Lung microvascular endothelial cell (primary cell): ENCODE measurements around the gene OSBPL6. TPM values are rescaled to one million over a fixed set of nuclear protein-coding genes. Genes with fewer than 3 reads are reported as not detected.
"Not testable (repeated sequence)": the region's sequence is repeated elsewhere in the genome, so short reads cannot be mapped to it uniquely, and the experiment has no call there.

ENCODE experiments used
- DNase-seq, 2 donors: peaks; one replicate each; pipeline versions ENCODE4 v3.0.0 to v3.0.0-alpha.2; 2010; ENCODE audit warnings: low read depth in 2 of 2
- total RNA-seq: library from RNA; depleted of rRNA; stranded (reverse); fragments of >200 nt; gene quantifications from 2 replicates; pipeline ENCODE4 v1.2.1, GENCODE V29; 2014

The OSBPL6 gene
- total RNA-seq, 1 donor from 2014 or later: 4.0 TPM

DNA sequence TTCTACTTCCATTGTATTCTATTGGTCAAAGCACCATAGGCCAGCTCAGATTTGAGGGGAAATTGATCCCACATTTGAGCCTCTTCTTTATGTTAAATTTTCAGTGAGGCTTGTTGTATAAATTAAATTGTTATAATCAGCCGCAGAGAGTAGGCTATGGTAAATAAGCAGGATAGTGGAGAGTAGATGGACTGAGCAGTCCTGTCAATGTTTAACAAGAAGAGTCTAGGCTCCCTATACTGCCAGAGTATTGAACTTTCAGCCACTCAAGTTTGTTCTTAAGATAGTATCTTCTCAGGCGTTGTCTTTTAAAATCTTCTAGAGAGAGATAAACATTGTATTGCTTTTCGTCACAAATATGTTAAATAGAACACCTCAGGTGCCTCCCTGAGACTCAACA, 155.7 kb downstream of the OSBPL6 start:
- DNase-seq: no peak

DNA sequence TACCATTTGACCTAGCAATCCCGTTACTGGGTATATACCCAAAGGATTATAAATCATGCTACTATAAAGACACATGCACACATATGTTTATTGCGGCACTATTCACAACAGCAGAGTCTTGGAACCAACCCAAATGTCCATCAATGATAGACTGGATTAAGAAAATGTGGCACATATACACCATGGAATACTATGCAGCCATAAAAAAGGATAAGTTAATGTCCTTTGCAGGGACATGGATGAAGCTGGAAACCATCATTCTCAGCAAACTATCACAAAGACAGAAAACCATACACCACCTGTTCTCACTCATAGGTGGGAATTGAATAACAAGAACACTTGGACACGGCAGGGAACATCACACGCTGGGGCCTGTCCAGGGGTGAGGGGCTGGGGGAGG, 163.4 kb downstream of the OSBPL6 start:
- not testable (repeated sequence) for DNase-seq

DNA sequence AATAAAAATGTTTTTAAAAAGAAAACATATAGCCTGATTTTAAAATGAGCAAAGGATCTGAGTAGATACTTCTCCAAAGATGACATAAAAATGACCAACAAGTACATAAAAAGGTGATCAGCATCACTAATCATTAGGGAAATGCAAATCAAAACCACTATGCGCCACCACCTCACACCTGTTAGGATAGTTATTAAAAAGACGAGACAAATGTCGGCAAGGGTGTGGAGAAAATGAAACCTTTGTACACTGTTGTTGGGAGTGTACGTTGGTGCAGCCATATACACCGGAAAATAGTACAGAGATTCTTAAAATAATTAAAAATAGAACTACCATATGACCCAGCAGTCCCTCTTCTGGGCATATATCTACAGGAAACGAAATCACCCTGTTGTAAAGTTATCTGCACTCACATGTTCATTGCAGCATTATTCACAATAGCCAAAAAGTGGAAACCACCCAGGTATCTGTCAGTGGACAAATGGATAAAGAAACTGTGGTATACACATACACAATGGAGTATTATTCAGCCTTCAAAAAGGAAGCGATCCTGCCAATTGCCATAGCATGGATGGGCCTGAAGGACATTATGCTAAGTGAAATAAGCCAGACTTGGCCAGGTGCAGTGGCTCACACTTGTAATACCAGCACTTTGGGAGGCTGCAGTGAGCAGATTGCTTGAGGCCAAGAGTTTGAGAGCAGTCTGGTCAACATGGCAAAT, 165.0 kb downstream of the OSBPL6 start:
- DNase-seq: no peak

DNA sequence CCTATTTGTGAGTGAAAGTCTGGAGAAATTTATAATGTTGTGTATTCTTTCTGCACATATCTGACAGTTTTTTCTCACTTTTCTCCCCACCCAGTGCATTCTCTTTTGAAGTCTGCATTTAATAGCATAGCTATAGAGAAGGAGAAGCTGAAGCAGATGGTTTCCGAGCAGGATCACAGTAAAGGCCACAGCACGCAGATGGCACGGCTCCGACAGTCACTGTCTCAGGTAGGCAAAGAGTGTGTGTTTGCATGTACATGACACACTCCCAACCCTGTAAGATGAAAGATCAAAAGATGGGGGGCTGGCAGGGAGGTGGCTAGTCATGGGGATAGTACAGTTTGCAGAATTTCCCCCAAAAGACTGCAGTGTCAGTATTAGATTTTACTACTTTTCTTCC, 167.3 kb downstream of the OSBPL6 start:
- DNase-seq: no peak

DNA sequence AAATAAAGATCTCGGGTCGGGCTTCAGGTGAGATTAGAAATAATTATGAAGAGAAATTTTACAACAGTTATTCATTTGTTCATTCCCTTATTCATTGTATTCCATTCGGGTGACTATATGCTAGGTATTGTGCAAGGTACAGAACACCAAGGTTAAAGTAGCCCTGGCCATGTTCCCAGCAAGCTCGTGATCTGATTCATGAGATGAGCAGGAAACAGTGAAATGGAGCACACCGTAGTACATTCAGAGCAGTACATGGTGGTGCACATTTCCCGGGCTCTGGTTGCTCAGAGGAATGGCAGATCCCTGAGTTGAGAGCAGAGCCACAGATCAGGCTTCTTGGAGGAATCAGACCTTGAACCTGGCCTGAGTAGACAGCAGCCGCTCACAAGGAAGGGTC, 168.9 kb downstream of the OSBPL6 start:
- peak in 1 of 2 donors; percentile 91 for DNase-seq

DNA sequence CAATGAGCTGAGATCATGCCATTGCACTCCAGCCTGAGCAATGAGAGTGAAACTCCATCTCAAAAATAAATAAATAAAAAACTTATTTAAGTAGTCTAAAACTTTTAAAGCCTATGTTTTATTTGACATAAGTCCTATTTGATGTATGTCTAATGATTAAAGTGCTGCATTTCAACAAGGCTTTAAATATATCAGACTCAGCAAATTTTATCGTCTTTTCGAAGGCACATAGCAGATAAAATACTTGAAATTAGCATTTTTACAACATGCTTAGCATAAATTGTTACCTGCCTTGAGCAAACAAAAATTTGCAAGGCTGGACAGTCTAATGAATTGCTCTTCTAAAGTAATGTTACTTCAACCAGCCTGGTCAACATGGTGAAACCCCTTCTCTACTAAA, 170.8 kb downstream of the OSBPL6 start:
- no peak for DNase-seq

DNA sequence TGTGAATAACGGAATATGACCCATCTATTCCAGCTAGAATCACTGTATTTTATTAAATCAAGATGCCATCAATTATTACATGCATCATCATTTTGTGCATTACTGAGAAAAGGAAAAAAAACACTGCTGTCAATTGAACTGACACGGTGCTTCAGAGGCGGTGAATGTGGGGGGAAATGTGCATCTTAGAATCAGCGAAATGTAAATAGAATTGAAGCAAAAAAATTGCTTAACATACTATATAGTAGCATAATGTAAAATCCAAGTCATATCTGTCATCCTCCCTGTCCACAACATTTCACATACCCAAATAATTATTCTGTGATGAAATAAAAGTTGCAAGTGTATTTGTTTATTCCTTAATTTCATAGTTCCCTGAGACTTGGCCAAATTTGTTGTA, 172.1 kb downstream of the OSBPL6 start:
- DNase-seq: no peak

DNA sequence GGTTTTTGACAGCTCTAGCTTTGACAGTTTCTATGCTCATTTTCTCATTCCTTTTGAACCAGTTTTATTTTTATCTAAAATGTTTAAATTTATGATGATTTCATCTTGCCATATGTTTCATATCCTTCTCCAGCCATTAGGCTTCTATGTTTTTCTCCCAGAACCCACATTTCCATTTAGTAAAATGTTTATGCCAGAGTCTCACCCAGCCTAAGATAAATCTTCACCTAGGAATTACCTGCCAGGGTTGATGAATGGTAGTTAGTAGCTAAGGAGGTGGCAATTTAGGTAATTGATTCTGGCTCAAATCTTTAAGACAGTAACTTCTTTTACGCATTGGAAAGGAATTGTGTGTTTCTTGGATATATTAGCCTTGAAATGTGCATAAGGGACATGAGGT, 173.0 kb downstream of the OSBPL6 start:
- DNase-seq: no peak

DNA sequence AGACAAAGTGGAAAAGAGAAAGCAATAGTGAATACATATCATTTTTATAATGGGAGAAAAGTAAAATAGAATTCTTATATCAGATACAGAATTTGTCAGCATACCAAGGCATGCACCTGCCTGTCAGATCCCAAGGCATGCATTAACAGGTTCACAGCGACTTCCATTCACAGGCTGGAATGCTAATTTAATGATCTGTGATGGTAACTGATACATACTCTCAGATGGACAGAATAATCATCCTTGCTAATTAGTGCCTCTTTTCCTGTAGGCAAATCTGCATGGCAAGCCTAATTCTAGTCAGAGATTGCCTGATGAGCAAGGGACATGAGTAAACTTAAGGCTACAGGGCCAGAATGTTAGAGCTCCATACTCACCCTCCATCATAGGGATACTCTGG, 180.6 kb downstream of the OSBPL6 start:
- no peak for DNase-seq

DNA sequence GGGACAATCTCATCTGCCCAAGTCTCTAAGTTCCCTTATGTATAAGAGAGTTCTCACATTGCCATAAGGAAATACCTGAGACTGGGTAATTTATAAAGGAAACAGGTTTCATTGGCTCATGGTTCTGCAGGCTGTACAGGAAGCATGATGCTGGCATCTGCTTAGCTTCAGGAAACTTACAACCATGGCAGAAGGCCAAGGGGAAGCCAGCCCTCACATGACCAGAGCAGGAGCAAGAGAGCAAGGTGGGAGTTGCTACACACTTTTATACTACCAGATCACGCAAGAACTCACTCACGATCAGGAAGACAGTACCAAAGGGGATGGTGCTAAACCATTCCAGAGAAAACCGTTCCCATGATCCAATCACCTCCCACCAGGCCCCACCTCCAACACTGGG, 182.7 kb downstream of the OSBPL6 start:
- peak; percentile 3 to 73 for DNase-seq

DNA sequence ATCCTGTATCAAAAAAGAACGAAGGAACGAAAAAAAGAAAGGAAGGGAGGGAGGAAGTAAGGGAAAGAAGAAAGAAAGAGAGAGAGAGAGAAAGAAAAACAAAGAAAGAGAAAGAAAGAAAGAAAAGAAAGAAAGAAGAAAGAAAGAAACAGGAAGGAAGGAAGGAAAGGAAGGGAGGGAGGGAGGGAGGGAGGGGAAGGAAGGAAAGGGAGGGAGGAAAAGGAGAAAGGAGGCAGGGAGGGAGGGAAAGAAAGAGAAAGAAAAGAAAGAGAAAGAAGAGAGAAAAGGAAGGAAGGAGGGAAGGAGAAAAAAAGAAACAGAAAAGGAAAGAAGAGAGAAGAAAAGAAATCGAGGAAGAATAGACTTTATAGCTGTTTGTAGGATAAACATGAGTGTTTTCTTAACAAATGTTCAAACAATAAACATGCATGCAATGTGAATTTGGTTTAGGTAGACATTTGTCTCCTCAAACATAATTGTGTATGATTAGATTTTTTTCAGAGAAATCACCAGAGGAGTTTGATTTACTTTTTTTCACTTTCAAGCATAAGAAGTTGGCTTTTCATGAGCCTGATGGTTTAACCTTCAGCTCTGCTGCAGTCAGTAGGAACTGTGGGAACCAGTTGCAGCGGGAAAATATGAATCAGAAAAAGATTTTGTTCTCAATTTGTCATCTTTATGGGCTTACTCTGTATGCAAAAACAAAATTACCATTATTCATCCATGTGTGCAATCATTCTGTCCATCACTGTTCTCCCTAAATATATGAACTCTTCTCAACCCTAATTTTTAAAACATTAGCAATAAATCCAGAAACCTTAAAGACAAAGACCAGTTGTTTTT, 185.1 kb downstream of the OSBPL6 start:
- no peak for DNase-seq

DNA sequence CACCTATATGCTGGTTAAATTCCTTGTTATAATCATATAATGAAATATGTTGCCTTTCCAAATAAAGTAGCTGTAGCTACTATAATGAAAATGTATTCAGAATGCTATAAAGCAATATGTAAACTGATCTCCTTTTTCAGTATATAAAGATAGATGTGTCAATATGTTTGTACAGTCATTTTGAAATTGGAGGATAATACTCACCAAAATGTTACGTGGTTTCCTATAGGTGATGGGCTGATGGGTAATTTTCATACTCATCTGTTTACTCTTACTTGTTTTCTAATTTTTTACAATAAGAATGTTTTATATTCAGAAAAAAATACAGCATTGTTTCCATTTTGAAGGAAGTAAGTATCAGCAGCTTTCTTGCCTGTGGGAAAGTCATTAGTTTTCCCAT, 186.5 kb downstream of the OSBPL6 start:
- DNase-seq: no peak

DNA sequence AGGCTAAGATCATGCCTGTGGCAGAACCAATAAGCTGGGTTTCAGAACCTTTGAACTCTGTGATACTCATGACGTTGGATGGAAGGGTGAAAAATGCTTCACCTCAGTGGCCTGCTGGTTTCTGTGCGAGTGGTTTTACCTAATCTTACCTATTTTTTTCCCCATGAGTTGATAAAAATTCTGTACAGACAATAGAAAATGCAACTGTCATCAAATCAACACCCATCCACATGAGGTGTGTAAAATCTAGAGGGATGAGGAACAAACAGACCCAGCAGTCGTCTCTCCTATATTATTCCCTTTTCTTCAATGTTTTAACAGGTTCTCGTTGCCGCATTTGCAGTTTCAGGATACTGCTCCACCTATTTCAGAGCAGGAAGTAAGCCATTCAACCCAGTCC, 189.4 kb downstream of the OSBPL6 start:
- DNase-seq: no peak

DNA sequence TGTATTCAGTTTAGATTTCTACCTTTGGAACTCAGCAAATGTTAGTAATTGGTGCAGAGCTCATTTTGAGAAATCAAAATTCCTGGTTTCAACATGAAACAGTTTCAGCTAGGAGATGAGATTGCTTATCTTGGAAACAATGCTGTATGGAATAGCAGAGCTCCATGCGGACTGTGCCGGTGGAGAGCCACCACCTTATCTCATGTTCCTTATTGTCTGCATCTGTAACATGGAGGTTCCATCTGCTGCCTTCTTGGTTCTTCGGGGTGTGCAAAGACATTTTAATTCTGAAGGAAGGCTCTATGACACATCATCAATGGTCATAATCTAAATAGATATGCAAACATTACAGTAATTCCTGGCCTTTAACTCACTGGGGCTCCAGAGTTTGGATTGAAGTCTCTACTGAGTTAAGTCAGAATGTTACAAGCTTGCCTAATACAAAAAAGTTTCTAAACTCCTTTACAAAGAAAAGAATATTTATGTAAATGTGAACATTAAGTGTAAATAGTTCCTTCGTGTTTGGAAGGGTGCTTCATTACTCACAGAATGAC, 191.4 kb downstream of the OSBPL6 start:
- no peak for DNase-seq

DNA sequence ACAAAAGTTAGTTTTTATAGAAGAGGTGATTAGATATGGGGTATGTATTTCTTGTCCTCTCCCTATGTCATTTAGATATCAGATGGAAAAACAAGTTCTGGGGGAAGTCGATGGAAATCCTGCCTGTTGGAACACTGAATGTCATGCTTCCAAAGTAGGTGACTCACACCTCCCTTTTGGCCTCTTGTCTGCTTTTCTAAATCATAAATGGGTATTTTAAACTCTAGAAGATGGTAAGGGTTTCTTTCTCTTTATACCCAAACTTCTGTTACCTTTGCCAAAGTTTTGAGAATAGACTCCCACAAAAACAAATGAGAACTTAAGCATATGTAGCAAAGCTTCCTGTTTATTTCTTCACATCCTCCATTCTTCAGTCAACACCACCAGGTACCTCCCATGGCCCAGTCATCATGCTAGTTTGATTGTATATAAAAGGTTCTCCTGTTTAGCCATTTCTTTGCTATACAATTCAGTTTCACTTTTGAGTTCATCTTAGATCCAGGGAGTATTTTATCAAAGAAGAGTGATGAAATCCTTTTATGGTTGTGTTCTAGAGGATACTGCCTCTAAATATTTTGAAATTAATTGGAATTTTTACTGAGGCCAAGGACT, 192.8 kb downstream of the OSBPL6 start:
- DNase-seq: peak; percentile 72 to 87

DNA sequence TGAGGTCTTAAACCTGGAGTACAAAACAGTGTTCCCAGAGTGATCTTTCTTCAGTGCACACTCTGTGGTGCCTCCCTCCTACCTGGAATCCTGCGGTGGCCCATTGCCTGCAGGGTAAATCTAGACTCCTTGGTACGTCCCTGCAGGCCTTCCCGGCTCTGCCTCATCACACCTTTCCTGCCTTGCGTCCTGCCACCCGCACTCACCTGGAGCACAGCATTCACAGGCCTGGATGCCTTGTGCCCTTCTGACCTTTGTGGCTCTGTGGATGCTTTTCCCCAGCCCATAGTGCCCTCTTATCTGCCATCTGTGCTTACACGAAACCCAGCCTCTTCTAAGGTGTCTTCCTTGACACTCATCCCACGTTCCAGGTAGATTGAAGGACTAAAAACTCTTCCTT, 194.0 kb downstream of the OSBPL6 start:
- DNase-seq: no peak

DNA sequence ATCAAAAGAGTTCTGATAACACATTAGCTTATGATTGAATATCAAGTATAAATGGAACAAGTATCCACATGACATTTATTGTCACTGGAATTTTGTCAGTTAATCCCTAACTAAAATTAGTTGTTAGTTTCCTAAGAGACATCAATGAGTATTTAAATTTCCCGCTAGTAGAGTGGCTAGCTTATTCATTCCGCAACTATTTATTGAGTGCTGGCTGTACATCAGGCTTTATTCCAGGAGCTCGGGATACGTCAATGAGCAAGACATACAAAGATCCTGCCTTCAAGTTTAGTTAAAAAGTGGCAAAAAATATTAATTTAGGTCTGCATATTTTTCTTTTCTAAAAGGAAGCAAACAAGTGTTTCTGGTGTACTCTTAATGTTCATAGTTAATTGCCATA, 197.4 kb downstream of the OSBPL6 start:
- DNase-seq: no peak

DNA sequence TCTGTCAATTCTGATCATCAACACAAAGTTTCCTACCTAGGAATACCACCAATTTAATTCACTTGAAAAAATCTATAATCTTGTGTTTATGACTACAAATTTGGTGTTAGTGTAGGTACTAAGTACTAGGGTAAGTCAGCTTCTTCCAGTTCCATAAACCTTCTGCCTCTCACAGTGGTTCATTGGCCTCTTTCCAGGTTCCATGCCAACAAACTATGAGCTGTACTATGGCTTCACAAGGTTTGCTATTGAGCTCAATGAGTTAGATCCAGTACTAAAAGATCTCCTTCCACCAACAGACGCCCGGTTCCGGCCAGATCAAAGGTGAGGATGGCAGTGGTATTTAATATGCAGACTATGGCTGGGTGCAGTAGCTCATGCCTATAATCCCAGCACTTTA, 197.9 kb downstream of the OSBPL6 start:
- peak; percentile 15 to 35 for DNase-seq

DNA sequence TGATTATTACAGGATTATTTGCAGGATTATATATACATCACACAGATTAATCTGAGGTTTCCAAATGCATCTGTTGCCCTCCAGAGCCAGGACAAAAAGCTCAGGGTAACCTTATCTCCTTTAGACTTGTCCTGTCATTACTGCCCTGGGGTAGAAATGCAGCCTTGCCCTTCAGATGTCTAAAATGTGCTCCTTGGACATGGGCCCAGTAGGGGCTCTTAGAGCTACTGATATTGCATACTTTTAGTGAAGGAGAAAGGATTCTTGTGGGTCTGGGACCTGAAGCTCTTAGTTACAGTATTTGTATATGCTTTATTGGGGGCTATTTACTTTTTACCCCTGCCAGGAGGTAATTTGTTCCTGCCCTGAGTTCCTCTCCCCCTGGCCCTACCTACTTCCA, 200.5 kb downstream of the OSBPL6 start:
- DNase-seq: no peak

DNA sequence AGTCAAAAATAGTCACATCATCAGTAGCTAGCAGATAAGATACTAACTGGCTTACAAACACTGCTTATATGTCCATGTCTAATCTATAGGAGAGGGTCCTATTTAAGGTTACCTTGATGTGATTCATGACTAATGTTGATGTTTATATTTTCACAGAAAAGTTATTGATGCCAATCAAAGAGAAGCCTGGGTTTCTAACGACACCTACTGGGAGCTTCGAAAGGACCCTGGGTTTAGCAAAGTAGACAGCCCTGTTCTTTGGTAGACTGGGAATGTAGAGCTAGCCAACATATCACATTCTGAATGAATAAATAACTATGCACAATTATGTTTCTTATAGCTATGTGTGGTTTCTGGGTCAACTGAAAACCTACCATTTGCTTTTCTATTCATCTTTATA, 201.0 kb downstream of the OSBPL6 start:
- DNase-seq: no peak

DNA sequence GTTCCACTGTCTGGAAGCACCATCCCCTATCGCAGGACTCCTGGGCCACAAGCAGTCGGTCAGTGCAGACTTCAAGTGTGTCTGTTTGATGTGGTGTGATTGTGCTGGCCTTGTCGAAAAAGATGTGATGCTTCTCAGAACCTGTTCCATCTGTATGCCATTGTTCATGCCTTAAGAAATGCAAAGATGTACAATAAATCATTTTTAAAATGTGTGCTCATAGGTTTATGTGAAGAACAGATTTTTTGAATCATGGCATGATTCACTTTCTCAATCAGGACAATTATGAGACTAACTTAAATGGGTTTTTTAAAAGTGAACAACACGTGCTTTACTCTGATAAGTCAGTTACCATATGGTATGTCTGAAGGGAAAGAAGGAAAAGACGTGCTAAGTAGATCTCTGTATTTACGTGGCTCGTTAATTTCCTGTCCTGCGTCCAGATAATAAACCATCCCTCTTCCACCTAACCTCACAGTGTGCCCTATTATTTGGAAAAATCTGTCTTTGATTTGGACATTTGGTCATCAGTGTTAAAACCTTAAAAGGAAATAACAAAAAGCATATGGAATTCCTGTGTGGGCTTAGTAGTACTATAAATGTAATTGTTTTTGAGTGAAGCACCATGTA, 201.7 kb downstream of the OSBPL6 start:
- DNase-seq: no peak
